AG09319 (cell line): ENCODE data around the gene DCHS2.

Experiments used
- DNase-seq: peaks from one replicate; pipeline ENCODE4 v3.0.0-alpha.2; 2010; ENCODE audit warnings: low read depth; ENCODE audit errors: extremely low read depth
- TF ChIP-seq, protein P1 (sequence below): IDR thresholded peaks from 2 replicates; pipeline ENCODE4 v1.5.1; 2011; ENCODE audit warnings: low read depth, mild to moderate bottlenecking, inconsistent platforms, low read length, moderate library complexity

Gene DCHS2

DNA sequence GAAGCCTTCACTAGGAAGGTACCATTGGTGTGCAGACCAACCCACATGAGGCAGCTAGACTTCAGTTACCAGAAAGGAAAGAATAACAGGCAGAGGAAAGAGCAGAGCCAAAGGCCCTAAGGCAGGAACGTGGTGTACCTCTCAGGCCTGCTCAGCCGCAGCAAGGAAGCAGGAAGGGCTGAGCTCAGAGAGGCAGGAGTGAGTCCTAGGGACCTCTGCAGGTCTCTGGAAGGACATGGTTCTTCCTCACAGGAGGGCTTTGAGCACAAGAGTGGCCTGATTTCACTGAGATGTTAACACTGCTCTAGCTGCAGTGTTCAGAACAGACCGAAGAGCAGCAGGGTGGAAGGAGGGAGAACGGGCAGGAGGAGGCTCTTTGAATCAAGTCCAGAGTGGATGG is 124.6 kb downstream of the DCHS2 start:
- TF ChIP-seq, protein P1, sequence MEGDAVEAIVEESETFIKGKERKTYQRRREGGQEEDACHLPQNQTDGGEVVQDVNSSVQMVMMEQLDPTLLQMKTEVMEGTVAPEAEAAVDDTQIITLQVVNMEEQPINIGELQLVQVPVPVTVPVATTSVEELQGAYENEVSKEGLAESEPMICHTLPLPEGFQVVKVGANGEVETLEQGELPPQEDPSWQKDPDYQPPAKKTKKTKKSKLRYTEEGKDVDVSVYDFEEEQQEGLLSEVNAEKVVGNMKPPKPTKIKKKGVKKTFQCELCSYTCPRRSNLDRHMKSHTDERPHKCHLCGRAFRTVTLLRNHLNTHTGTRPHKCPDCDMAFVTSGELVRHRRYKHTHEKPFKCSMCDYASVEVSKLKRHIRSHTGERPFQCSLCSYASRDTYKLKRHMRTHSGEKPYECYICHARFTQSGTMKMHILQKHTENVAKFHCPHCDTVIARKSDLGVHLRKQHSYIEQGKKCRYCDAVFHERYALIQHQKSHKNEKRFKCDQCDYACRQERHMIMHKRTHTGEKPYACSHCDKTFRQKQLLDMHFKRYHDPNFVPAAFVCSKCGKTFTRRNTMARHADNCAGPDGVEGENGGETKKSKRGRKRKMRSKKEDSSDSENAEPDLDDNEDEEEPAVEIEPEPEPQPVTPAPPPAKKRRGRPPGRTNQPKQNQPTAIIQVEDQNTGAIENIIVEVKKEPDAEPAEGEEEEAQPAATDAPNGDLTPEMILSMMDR = no peak
- no peak for DNase-seq

DNA sequence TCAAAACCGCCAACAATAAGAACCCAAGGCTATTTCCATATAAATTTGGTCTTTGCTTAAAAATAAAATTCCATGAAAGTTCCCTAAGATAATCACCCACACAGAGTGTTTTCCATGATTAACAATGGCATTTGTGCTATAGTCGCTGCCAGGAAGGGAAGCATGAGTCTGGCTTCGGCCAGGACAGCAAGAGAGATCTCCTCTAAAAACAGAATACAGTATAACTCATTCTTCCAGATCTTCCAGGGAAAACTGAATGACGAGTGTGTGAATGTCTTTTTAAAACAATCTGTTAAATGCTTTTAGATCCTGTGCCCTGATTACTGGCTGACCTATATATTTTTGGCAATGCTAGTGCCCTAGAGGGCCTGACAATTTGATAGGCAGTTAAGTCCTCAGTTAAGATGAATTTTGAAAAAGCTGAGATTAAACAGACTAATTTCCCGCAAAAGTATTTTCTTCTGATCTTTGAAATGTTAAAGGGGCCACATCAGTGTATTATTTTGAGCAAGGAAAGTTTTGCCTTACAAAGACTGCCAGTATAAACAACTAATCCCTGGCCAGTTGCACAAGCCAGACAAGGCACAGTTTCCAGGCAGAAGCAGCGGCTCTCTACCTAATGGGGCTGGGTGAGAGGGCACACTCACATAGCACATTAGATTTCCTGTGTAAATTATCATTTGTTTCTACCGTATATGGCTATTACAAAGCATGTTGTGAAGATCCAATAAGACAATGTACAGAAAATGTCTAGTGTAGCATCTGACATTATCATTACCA is 127.3 kb downstream of the DCHS2 start:
- TF ChIP-seq, protein P1 = no peak
- DNase-seq = no peak

DNA sequence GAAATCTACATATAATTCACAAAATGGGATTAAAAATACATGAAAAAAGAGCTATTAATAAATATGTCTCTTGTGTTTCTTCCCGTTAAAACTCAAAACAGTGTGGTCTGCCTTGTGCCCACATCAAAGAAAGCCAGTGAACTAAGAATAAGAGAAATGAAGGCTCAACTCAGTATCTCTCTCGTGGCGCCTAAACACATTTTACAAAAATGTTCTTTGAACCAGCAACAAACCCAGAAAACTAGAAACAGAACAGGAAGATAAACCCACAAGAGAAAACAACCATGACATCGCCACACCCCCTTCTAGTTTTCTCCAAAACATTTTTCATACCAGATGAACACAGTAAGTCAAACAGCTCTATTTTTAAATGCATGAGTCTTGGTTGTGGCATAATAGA is 130.1 kb downstream of the DCHS2 start:
- DNase-seq = no peak
- TF ChIP-seq, protein P1 = no peak

DNA sequence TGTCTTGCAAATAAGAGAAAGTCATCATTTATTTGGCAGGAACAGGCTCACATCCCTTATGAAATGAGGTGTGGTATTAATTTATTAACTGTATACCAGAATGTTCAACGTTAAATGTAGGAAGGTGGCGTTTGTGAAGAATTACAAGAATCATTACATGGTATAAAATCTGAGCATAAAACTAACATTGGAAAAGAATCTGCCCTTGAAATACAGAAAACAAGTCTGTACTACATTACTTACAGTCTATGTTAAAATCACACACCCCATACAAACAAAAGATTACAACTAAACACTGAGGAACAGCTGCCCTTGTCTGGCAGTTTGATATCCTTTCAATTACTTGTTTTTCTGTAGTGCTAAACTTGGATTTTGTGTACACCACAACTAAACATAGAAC is 131.1 kb downstream of the DCHS2 start:
- TF ChIP-seq, protein P1 = no peak
- no peak for DNase-seq

DNA sequence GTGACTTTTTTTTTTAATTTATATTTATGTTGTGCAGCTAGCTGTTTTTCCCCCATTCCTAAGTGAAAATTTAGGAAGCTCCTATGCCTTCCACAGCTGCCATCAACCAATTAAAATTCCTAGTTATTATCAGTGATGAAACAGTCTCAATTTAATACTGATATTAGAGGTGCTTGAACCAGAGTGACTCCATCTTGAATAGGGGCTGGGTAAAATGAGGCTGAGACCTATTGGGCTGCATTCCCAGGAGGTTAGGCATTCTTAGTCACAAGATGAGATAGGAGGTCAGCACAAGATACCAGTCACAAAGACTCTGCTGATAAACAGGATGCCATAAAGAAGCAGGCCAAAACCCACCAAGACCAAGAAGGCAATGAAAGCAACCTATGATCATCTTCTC is 136.7 kb downstream of the DCHS2 start:
- no peak for DNase-seq
- TF ChIP-seq, protein P1 = no peak

DNA sequence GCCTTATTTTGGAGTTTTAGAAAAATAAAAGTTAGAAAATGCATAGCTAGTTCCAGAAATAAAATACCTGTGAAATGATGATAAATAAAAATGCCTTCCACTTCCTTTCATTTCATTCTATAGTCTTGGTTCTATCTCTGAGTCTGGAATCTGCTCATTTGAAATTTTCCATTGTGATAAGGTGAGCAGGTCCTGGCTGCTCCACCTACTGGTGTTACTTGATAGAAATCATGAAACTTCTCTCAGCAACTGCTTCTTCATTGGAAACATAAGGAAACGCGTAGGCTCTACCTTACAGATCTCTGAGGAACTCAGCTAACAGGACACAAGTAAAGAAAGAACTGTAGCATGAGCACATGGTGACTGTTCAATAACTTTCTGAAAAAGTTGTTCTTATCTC is 141.8 kb downstream of the DCHS2 start:
- DNase-seq = no peak
- TF ChIP-seq, protein P1 = peak; percentile 34

DNA sequence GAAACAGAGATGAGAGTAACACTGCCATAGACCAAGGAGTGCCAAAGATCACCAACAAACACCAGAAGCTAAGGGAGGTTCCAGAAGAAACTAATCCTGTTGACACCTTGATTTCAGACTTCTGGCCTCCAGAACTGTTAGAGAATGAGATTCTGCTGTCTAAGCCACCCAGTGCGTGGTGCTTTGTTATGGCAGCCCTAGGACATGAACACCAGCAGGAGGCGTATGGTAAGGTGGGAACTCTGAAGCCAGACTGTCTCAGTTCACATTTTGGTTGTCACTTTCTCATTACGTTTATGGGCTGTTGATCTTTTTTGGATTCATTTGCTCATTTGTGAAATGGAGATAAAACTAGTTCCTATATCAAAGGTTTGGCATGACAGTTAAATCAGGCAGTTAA is 142.9 kb downstream of the DCHS2 start:
- TF ChIP-seq, protein P1 = no peak
- no peak for DNase-seq
